ENCODE measurements around the gene LYRM1. TPM values are rescaled to one million over a fixed set of nuclear protein-coding genes. Genes with fewer than 3 reads are reported as not detected.
A peak's percentile ranks its signal among the peaks of the same experiment; 100 is the strongest.

LYRM1 gene
- total and polyA plus RNA-seq, 2 of the 8 experiments (the other 6 are each of a cell fraction or from before 2014, with no cell fraction given): 11.6 to 13.4 TPM

GRCh38 chr16:20899071-20899470, 1.5 kb upstream of the LYRM1 start:
- H3K9me3 ChIP-seq (ENCODE audit: insufficient read depth in 2 of 2, low read depth in 1 of 2, low read length in 1 of 2): no peaks in the 10 kb centered on the region
- peak overlapping the region; percentile 86 to 96 (median 90); a peak in 6 of 8 replicates for H3K4me3 ChIP-seq (ENCODE audit: extremely low read depth in 1 of 4, insufficient read depth in 2 of 4, low read depth in 3 of 4, low read length in 4 of 4)
- H3K27me3 ChIP-seq (replicated peaks in 1 of 4; ENCODE audit: control insufficient read depth in 3 of 4, extremely low read depth in 1 of 4, insufficient read depth in 3 of 4, low read length in 3 of 4): no peaks in the 10 kb centered on the region
- no peak overlapping the region for H3K23ac ChIP-seq (ENCODE audit: insufficient read length)
- H3K9ac ChIP-seq (replicated peaks in 1 of 4; ENCODE audit: extremely low read depth in 1 of 4, low read depth in 3 of 4, low read length in 3 of 4): no peak overlapping the region; a peak in 1 of 7 replicates
- no peak overlapping the region for H3K18ac ChIP-seq (ENCODE audit: extremely low read depth, low read length)
- H3K36me3 ChIP-seq (ENCODE audit: control insufficient read depth in 2 of 4, insufficient read depth in 4 of 4, low read length in 3 of 4): peaks cover 0 to 16% (median 5%) of the 10 kb centered on the region in 4 experiments; a peak in 4 of 8 replicates
- no peak overlapping the region for H3K4ac ChIP-seq (replicated peaks; ENCODE audit: insufficient read length, low read depth, low read length)
- H4K5ac ChIP-seq (ENCODE audit: insufficient read length, low read depth, low read length): no peak overlapping the region
- 52% methylated on average over 5 of the region's 5 CpGs; no CpG with 5 or more reads in 1 of the 2 experiments for WGBS, 2 experiments (ENCODE audit: extremely low coverage in 1 of 2, insufficient coverage in 1 of 2, insufficient read length in 1 of 2, insufficient replicate concordance in 2 of 2, low coverage in 1 of 2, low lambda C conversion rate in 2 of 2, missing lambda C conversion rate in 1 of 2)
- H3K79me2 ChIP-seq (ENCODE audit: control insufficient read depth in 1 of 2, insufficient read depth in 2 of 2, low read length in 2 of 2): peaks cover 6 to 76% of the 10 kb centered on the region in 2 experiments; a peak in 2 of 4 replicates
- H4K91ac ChIP-seq (replicated peaks; ENCODE audit: insufficient read length, low read length): no peak overlapping the region
- H3K56ac ChIP-seq (replicated peaks; ENCODE audit: insufficient read length, low read depth, low read length): no peak overlapping the region
- peak overlapping the region; percentile 75 to 97 for H3K4me2 ChIP-seq (ENCODE audit: insufficient read depth in 1 of 2, low read depth in 2 of 2, low read length in 2 of 2)
- FAIRE-seq (no peak), DNase-seq (ENCODE audit: low read depth in 1 of 2, low spot score in 2 of 2) (no peak)
- no peak overlapping the region for H2AFZ ChIP-seq (ENCODE audit: low read length)
- H2AK5ac ChIP-seq (ENCODE audit: low read depth, low read length): no peak overlapping the region
- H3K79me1 ChIP-seq (ENCODE audit: low read depth, low read length): peaks cover 6% of the 10 kb centered on the region
- H3K23me2 ChIP-seq (ENCODE audit: low read depth, low read length): peaks cover 6% of the 10 kb centered on the region; the same call in 1 of the 2 replicates
- CTCF ChIA-PET (ENCODE audit: partially characterized antibody): interaction anchor here (0.9 to 2.3 kb wide), 3 partner anchors 24 to 49 kb away, joined by 3 to 7 read pairs (median 7); no protein-coding TSS in a partner anchor
- no peak overlapping the region for H2BK15ac ChIP-seq (ENCODE audit: low read length)
- no peak overlapping the region for H2BK120ac ChIP-seq (replicated peaks; ENCODE audit: low read depth, low read length)
- H2BK5ac ChIP-seq (ENCODE audit: low read depth, low read length): no peak overlapping the region
- H2BK12ac ChIP-seq (ENCODE audit: low read depth, low read length): no peak overlapping the region
- TF ChIP-seq CREB1 (IDR thresholded peaks at IDR 0.05) (no peak), NRF1 (IDR thresholded peaks at IDR 0.05; ENCODE audit: low read depth, low read length) (no peak), JUND (IDR thresholded peaks at IDR 0.05; ENCODE audit: low read length) (no peak), HDAC6 (IDR thresholded peaks at IDR 0.05; ENCODE audit: low read depth, low read length) (no peak), TAF7 (optimal IDR thresholded peaks at IDR 0.05; ENCODE audit: borderline replicate concordance, low read depth, low read length) (no peak)
- H4K20me1 ChIP-seq (replicated peaks in 1 of 2; ENCODE audit: control insufficient read depth in 1 of 2, insufficient read depth in 2 of 2, low read length in 2 of 2): no peaks in the 10 kb centered on the region
- H3K14ac ChIP-seq (ENCODE audit: insufficient read length): no peak overlapping the region
- H3K4me1 ChIP-seq (replicated peaks in 1 of 4; ENCODE audit: control insufficient read depth in 3 of 4, insufficient read depth in 4 of 4, low read length in 3 of 4): peaks cover 0 to 9% (median 3%) of the 10 kb centered on the region in 4 experiments; a peak in 3 of 7 replicates
- H2BK20ac ChIP-seq (ENCODE audit: low read length): no peak overlapping the region
- H3K27ac ChIP-seq (ENCODE audit: low read depth, low read length): no peak overlapping the region
- H4K8ac ChIP-seq (ENCODE audit: extremely low read depth, insufficient read depth, low read length): no peak overlapping the region
- POLR2A ChIA-PET (ENCODE audit: partially characterized antibody): interaction anchor here (0.5 to 2.9 kb wide), 4 partner anchors 9 to 852 kb away, joined by 3 to 16 read pairs (median 8); no protein-coding TSS in a partner anchor
